Measurements from ENCODE around the gene CEP120.
"Not testable (repeated sequence)": the region's sequence is repeated elsewhere in the genome, so short reads cannot be mapped to it uniquely, and the experiment has no call there.

- TF ChIP-seq CTCF (conservative IDR thresholded peaks at IDR 0.05; ENCODE audit: low read depth, low read length); EZH2 (IDR thresholded peaks at IDR 0.05; ENCODE audit: borderline replicate concordance, low read depth, low read length, poor library complexity, severe bottlenecking): not testable (repeated sequence)
Observed at GRCh38 chr5:123466839-123467238, 43.6 kb upstream of the CEP120 start.
